Activated T-cell treated with anti-CD3 and anti-CD28 coated beads, Interleukin-2, amount 50 U/mL, for 24 hours (primary cell): ENCODE measurements around the gene RRM1.
"Not testable (repeated sequence)": the region's sequence is repeated elsewhere in the genome, so short reads cannot be mapped to it uniquely, and the experiment has no call there.

Experiments
- DNase-seq: peaks from one replicate; pipeline ENCODE4 v3.0.0-alpha.2; 2020
- H3K27ac Mint-ChIP-seq: 2 replicates; pipeline ENCODE4 v1.8.0; 2020; ENCODE audit warnings: mild to moderate bottlenecking, mixed read lengths
- H3K27me3 Mint-ChIP-seq: 2 replicates; pipeline ENCODE4 v1.8.0; 2020; ENCODE audit warnings: mixed read lengths
- H3K36me3 Mint-ChIP-seq: 2 replicates; pipeline ENCODE4 v1.8.0; 2020; ENCODE audit warnings: low read depth, mixed read lengths
- H3K4me1 Mint-ChIP-seq: 2 replicates; pipeline ENCODE4 v1.8.0; 2020; ENCODE audit warnings: low read depth, mixed read lengths
- H3K4me3 Mint-ChIP-seq: 2 replicates; pipeline ENCODE4 v1.8.0; 2020; ENCODE audit warnings: mild to moderate bottlenecking, moderate library complexity, mixed read lengths
- H3K9me3 Mint-ChIP-seq: 2 replicates; pipeline ENCODE4 v1.8.0; 2020; ENCODE audit warnings: mixed read lengths

RRM1 gene

GRCh38 chr11:4138497-4138896 lies 43.9 kb downstream of the RRM1 start:
- no peaks in the 10 kb centered on the region for H3K27me3 Mint-ChIP-seq
- H3K27ac Mint-ChIP-seq = no peak overlapping the region
- no peaks in the 10 kb centered on the region for H3K4me1 Mint-ChIP-seq
- DNase-seq = no peak
- peaks cover 89% of the 10 kb centered on the region for H3K36me3 Mint-ChIP-seq
- peaks cover 24% of the 10 kb centered on the region for H3K9me3 Mint-ChIP-seq
- no peak overlapping the region for H3K4me3 Mint-ChIP-seq

DNA sequence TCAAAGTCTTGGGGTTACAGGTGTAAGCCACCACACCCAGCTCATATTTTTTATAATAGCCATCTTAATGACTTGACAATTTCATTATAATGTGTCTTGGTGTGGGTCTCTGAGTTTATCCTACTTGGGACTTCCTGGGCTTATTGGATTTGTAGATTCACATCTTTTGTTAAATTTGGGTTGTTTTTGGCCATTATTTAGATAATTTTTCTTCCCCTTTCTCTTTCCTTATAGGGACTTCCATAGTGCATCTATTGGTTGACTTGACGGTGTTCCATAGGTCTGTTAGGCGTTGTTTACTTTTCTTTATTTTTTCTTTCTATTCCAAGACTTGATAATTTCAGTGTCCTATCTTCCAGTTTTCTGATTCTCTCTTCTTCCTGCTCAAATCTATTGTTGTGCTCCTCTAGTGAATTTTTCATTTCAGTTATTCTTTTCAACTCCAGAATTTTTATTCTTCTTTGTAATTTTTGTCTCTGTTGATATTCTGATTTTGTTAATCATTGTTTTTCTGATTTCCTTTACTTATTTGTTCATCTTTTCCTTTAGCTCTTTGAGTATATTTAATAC lies 45.6 kb downstream of the RRM1 start:
- Mint-ChIP-seq H3K4me3 (no peak overlapping the region), H3K4me1 (no peaks in the 10 kb centered on the region), H3K27ac (no peak overlapping the region), H3K27me3 (no peaks in the 10 kb centered on the region), H3K9me3 (peaks cover 24% of the 10 kb centered on the region), H3K36me3 (peaks cover 76% of the 10 kb centered on the region)
- DNase-seq = no peak

- no peaks in the 10 kb centered on the region for H3K4me1 Mint-ChIP-seq
- no peaks in the 10 kb centered on the region for H3K27me3 Mint-ChIP-seq
- no peak overlapping the region for H3K4me3 Mint-ChIP-seq
- no peaks in the 10 kb centered on the region for H3K9me3 Mint-ChIP-seq
- no peak for DNase-seq
- H3K36me3 Mint-ChIP-seq = peaks cover 30% of the 10 kb centered on the region
- no peak overlapping the region for H3K27ac Mint-ChIP-seq
Observed at GRCh38 chr11:4146070-4146771, 51.6 kb downstream of the RRM1 start.

DNA sequence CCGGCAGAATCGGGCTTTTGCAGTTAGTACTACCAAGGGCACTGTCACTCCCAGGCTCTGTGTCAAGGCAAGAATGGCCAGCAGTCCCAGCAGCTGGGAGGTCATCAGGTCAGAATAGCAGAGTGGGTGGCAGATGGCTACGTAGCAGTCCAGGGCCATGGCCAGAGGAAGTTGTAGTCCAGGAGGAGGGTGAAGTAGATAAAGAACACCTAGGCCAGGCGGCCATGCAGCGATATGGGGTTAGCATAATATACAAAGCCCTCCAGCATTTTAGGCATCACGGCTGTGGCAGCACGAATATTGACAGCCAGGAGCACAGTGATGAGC lies 52.1 kb downstream of the RRM1 start:
- H3K27ac Mint-ChIP-seq = no peak overlapping the region
- no peak overlapping the region for H3K4me3 Mint-ChIP-seq

GRCh38 chr11:4154503-4154902 lies 59.9 kb downstream of the RRM1 start:
- H3K27ac Mint-ChIP-seq = no peak overlapping the region
- no peak overlapping the region for H3K4me3 Mint-ChIP-seq
- no peaks in the 10 kb centered on the region for H3K36me3 Mint-ChIP-seq
- no peaks in the 10 kb centered on the region for H3K4me1 Mint-ChIP-seq
- H3K27me3 Mint-ChIP-seq = no peaks in the 10 kb centered on the region
- no peak for DNase-seq
- no peaks in the 10 kb centered on the region for H3K9me3 Mint-ChIP-seq

More for the DNA sequence above, 52.1 kb downstream of the RRM1 start:
- no peaks in the 10 kb centered on the region for H3K9me3 Mint-ChIP-seq
- peaks cover 25% of the 10 kb centered on the region for H3K36me3 Mint-ChIP-seq
- DNase-seq = no peak
- no peaks in the 10 kb centered on the region for H3K4me1 Mint-ChIP-seq
- H3K27me3 Mint-ChIP-seq = no peaks in the 10 kb centered on the region

- Mint-ChIP-seq H3K36me3 (no peaks in the 10 kb centered on the region), H3K27me3 (no peaks in the 10 kb centered on the region), H3K9me3 (no peaks in the 10 kb centered on the region), H3K27ac (no peak overlapping the region), H3K4me3 (no peak overlapping the region), H3K4me1 (no peaks in the 10 kb centered on the region)
- DNase-seq = no peak
Observed at GRCh38 chr11:4156571-4156970, 62.0 kb downstream of the RRM1 start.

DNA sequence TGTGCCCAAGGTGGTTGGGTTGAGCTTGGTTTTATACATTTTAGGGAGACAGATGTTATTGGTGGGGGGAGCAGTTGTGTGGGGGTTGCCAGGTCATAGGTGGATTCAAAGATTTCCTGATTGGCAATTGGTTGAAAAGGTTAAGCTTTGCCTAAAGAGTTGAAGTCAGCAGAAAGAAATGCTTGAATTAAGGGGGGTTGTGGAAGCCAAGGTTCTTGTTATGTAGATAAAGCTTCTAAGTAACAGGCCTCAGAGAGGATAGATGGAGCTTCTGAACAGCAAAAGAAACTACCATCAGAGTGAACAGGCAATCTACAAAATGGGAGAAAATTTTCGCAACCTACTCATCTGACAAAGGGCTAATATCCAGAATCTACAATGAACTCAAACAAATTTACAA lies 64.2 kb downstream of the RRM1 start:
- H3K4me3 Mint-ChIP-seq, H3K27ac Mint-ChIP-seq, H3K9me3 Mint-ChIP-seq, H3K27me3 Mint-ChIP-seq, H3K4me1 Mint-ChIP-seq, DNase-seq, H3K36me3 Mint-ChIP-seq: not testable (repeated sequence)

- no peaks in the 10 kb centered on the region for H3K36me3 Mint-ChIP-seq
- H3K27ac Mint-ChIP-seq = no peak overlapping the region
- H3K4me3 Mint-ChIP-seq = no peak overlapping the region
Observed at GRCh38 chr11:4161305-4161704, 66.7 kb downstream of the RRM1 start.

GRCh38 chr11:4164884-4165590 lies 70.4 kb downstream of the RRM1 start:
- H3K9me3 Mint-ChIP-seq = no peaks in the 10 kb centered on the region
- no peaks in the 10 kb centered on the region for H3K36me3 Mint-ChIP-seq
- H3K27me3 Mint-ChIP-seq = no peaks in the 10 kb centered on the region
- no peak for DNase-seq
- no peak overlapping the region for H3K27ac Mint-ChIP-seq
- no peak overlapping the region for H3K4me3 Mint-ChIP-seq
- no peaks in the 10 kb centered on the region for H3K4me1 Mint-ChIP-seq

More at GRCh38 chr11:4161305-4161704, 66.7 kb downstream of the RRM1 start:
- H3K4me1 Mint-ChIP-seq = no peaks in the 10 kb centered on the region
- H3K27me3 Mint-ChIP-seq = no peaks in the 10 kb centered on the region
- H3K9me3 Mint-ChIP-seq = no peaks in the 10 kb centered on the region
- no peak for DNase-seq

- Mint-ChIP-seq H3K27ac (no peak overlapping the region), H3K4me1 (no peaks in the 10 kb centered on the region), H3K9me3 (no peaks in the 10 kb centered on the region), H3K36me3 (no peaks in the 10 kb centered on the region), H3K27me3 (no peaks in the 10 kb centered on the region), H3K4me3 (no peak overlapping the region)
- no peak for DNase-seq
Observed at GRCh38 chr11:4167292-4167691, 72.7 kb downstream of the RRM1 start.

DNA sequence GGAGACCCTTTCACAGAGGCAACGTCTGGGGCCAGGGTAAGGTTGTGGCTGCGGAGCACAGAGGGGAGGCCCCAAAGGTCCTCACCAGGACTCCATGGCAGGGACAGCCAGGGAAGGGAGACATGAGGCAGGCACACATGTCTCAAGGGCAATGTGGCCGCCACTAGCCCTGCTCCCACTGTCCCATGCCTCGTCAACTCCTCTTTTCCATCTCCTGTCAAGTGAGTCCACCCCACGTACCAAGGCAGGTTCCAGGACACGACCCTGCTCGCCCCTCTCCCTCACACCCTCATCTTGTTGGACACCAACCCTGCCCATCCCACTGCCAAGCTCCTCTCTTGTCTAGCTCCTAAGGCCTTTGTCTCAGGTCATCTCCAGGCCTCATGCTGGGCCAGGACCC lies 73.2 kb downstream of the RRM1 start:
- Mint-ChIP-seq H3K27me3 (no peaks in the 10 kb centered on the region), H3K27ac (no peak overlapping the region), H3K4me3 (no peak overlapping the region), H3K36me3 (no peaks in the 10 kb centered on the region), H3K4me1 (no peaks in the 10 kb centered on the region), H3K9me3 (no peaks in the 10 kb centered on the region)
- no peak for DNase-seq

GRCh38 chr11:4175620-4176350 lies 81.2 kb downstream of the RRM1 start:
- peaks cover 15% of the 10 kb centered on the region for H3K27me3 Mint-ChIP-seq
- H3K4me1 Mint-ChIP-seq = not testable (repeated sequence)

DNA sequence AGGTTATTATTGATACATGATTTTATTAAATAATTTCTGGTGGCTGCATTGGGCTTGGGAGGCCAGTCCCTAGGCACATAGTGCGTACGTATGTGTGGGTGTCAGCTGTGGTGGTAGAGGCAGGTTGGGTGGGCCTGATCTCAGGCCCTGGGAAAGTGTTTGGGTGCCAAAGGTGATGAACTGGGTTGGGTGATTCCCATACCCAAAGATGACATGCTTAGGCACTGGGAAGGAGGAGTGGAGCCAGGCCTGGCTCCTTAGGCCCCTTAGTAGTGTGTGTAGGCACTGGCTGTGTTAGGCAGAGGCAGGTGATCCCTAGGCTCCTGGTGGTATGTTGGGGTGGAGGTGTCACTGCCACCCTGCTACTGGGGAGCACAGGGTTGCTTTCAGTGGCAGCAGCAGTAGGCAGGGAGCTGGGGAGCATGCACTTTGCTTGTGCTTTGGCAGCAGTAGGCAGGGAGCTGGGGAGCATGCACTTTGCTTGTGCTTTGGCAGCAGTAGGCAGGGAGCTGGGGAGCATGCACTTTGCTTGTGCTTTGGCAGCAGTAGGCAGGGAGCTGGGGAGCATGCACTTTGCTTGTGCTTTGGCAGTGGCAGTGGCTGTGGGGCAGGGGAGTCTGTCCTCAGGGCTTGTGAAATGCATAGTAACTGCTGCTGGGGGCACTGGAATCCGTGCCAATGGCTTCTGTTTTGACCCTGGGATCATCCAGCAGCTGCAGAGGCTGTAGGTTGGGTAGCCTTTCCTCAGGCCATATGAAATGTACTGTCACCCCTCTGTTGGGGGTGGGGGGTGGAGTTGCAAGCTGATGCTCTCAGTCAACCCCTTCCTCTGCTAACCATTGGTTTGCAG lies 84.4 kb downstream of the RRM1 start:
- Mint-ChIP-seq H3K27ac (no peak overlapping the region), H3K4me3 (no peak overlapping the region), H3K27me3 (peaks cover 15% of the 10 kb centered on the region), H3K36me3 (no peaks in the 10 kb centered on the region), H3K9me3 (no peaks in the 10 kb centered on the region), H3K4me1 (no peaks in the 10 kb centered on the region)
- no peak for DNase-seq

More at GRCh38 chr11:4175620-4176350, 81.2 kb downstream of the RRM1 start:
- not testable (repeated sequence) for DNase-seq, H3K36me3 Mint-ChIP-seq, H3K27ac Mint-ChIP-seq, H3K4me3 Mint-ChIP-seq, H3K9me3 Mint-ChIP-seq
